Transverse colon (tissue), 4 donors: ENCODE results near the gene MME.

Source experiments
- CTCF ChIP-seq, 5 experiments: fragments of 200-600 bp in 3 of 5; fragments of 450-650 bp in 2 of 5; sonication (generic) in 3 of 5; IDR thresholded peaks; 1 replicate in 2 of 5; 2 replicates in 3 of 5; pipeline ENCODE4 v1.5.1; 2016 to 2017; ENCODE audit warnings: antibody characterized with exemption in 5 of 5, inconsistent platforms in 3 of 5, mild to moderate bottlenecking in 2 of 5, moderate library complexity in 1 of 5
- POLR2A ChIP-seq: fragments of 450-650 bp; IDR thresholded peaks from one replicate; pipeline ENCODE4 v1.6.1; 2016; ENCODE audit warnings: antibody characterized with exemption, mild to moderate bottlenecking, moderate library complexity
- POLR2AphosphoS5 ChIP-seq, 3 donors: sonication (generic); formaldehyde crosslinking; IDR thresholded peaks; one replicate each; pipeline ENCODE4 v1.6.1; 2016; ENCODE audit warnings: antibody characterized with exemption in 3 of 3

GRCh38 chr3:155185631-155186071 is 105.5 kb downstream of the MME start:
- TF ChIP-seq POLR2AphosphoS5 (IDR thresholded peaks at IDR 0.05) (no peak), CTCF (IDR thresholded peaks at IDR 0.05) (no peak), POLR2A (no peak)
